K562 (cell line): ENCODE data around the gene TEX261. TPM values are rescaled to one million over a fixed set of nuclear protein-coding genes. Genes with fewer than 3 reads are reported as not detected.

Experiments used
- CBX3 ChIP-seq, 2 experiments: IDR thresholded peaks; 1 replicate in 1 of 2; 2 replicates in 1 of 2; pipeline ENCODE4 v1.6.1; 2012; ENCODE audit warnings: inconsistent platforms in 2 of 2, low read length in 2 of 2, borderline replicate concordance in 1 of 2, control low read depth in 1 of 2
- CTBP1 ChIP-seq: fragments of 450-650 bp; IDR thresholded peaks from 2 replicates; pipeline ENCODE4 v1.6.1; 2016; ENCODE audit warnings: borderline replicate concordance
- EHMT2 ChIP-seq: fragments of 450-650 bp; IDR thresholded peaks from 2 replicates; pipeline ENCODE4 v1.6.1; 2018; ENCODE audit warnings: antibody characterized with exemption
- ETV1 ChIP-seq: fragments of 450-650 bp; conservative IDR thresholded peaks from 2 replicates; pipeline ENCODE4 v1.6.1; 2016; ENCODE audit warnings: missing genetic modification characterization, control low read depth, low read depth, missing compliant biosample characterization
- ETV5 ChIP-seq: sonication (generic); formaldehyde crosslinking; IDR thresholded peaks from 2 replicates; pipeline ENCODE4 v1.4.0; 2020; ENCODE audit warnings: low read depth, mild to moderate bottlenecking, missing genetic modification reagents
- ETV6 ChIP-seq, 3 experiments: fragments of 150-350 bp in 1 of 3; sonication (generic) in 1 of 3; formaldehyde crosslinking in 1 of 3; IDR thresholded peaks; 2 replicates each; pipeline versions ENCODE4 v1.6.1 to v1.8.0; 2014 to 2022; ENCODE audit warnings: borderline replicate concordance in 2 of 3, low read depth in 2 of 3, antibody characterized with exemption in 1 of 3, low read length in 1 of 3, mild to moderate bottlenecking in 1 of 3, missing genetic modification reagents in 1 of 3
- FIP1L1 ChIP-seq: fragments of 200-400 bp; formaldehyde crosslinking; IDR thresholded peaks from 2 replicates; pipeline ENCODE4 v1.6.1; 2018; ENCODE audit warnings: mild to moderate bottlenecking, low read depth, low read length; ENCODE audit not compliant: poor library complexity, severe bottlenecking
- GABPB1 ChIP-seq: sonication (generic); formaldehyde crosslinking; IDR thresholded peaks from 2 replicates; pipeline ENCODE4 v1.8.0; 2022; ENCODE audit warnings: mild to moderate bottlenecking, missing genetic modification reagents
- MITF ChIP-seq: IDR thresholded peaks from 2 replicates; pipeline ENCODE4 v1.6.1; 2014; ENCODE audit warnings: antibody characterized with exemption
- NCOA1 ChIP-seq: fragments of 450-650 bp; IDR thresholded peaks from 2 replicates; pipeline ENCODE4 v1.6.1; 2016; ENCODE audit warnings: low read depth
- PHF20 ChIP-seq: fragments of 450-650 bp; IDR thresholded peaks from 2 replicates; pipeline ENCODE4 v1.6.1; 2018; ENCODE audit not compliant: partially characterized antibody
- REST ChIP-seq, 2 experiments: fragments of 450-650 bp; formaldehyde crosslinking in 1 of 2; IDR thresholded peaks; 2 replicates each; pipeline versions ENCODE4 v1.4.0 to v1.6.1; 2014 to 2020; ENCODE audit warnings: mild to moderate bottlenecking in 2 of 2, borderline replicate concordance in 1 of 2, low read depth in 1 of 2
- SMAD4 ChIP-seq: fragments of 250-450 bp; sonication (Bioruptor Pico); conservative IDR thresholded peaks from 2 replicates; pipeline ENCODE4 v1.8.0; 2021; ENCODE audit warnings: inconsistent platforms, mild to moderate bottlenecking, moderate library complexity
- SMARCE1 ChIP-seq: fragments of 450-650 bp; IDR thresholded peaks from 2 replicates; pipeline ENCODE4 v1.7.1; 2016; ENCODE audit warnings: mild to moderate bottlenecking
- TAF7 ChIP-seq: fragments of 450-650 bp; IDR thresholded peaks from 2 replicates; pipeline ENCODE4 v1.6.1; 2016; ENCODE audit warnings: missing genetic modification characterization, missing compliant biosample characterization
- ZNF165 ChIP-seq: fragments of 250-450 bp; sonication (Bioruptor Pico); IDR thresholded peaks from 2 replicates; pipeline ENCODE4 v1.4.0; 2020; ENCODE audit warnings: borderline replicate concordance
- ZNF764 ChIP-seq: fragments of 250-450 bp; sonication (Bioruptor Pico); IDR thresholded peaks from 2 replicates; pipeline ENCODE4 v1.4.0; 2020; ENCODE audit warnings: low read depth, mild to moderate bottlenecking, moderate library complexity
- ZNF766 ChIP-seq: fragments of 200-800 bp; sonication (Bioruptor generic); conservative IDR thresholded peaks from 2 replicates; pipeline ENCODE4 v1.6.1; 2016; ENCODE audit warnings: missing genetic modification characterization, missing compliant biosample characterization
- polyA plus RNA-seq, 8 experiments: library from polyadenylated mRNA; depleted of rRNA in 4 of 8; stranded (reverse) in 5 of 8; unstranded in 3 of 8; fragments of >200 nt; fragmentation: Nextera tagmentation in 2 of 8; fragmentation: Illumina TruSeq in 1 of 8; extraction: Ambion mirVana in 2 of 8; extraction: Trizol in 1 of 8; gene quantifications; 2 replicates each; pipeline versions ENCODE4 v1.2.1 to v1.2.3, GENCODE V29; 2011 to 2014; ENCODE audit warnings: inconsistent platforms in 1 of 8, missing spikeins in 1 of 8
- total RNA-seq, 7 experiments: library from RNA; depleted of rRNA in 6 of 7; stranded (reverse); fragments of >200 nt in 6 of 7; fragmentation: Illumina TruSeq in 2 of 7; extraction: Trizol in 2 of 7; gene quantifications; 2 replicates each; pipeline versions ENCODE4 v1.2.1 to v1.2.3, GENCODE V29; 2011 to 2021; ENCODE audit warnings: low replicate concordance in 1 of 7

The TEX261 gene
- total and polyA plus RNA-seq, 9 of the 15 experiments (the other 6 are each of a cell fraction or from before 2014, with no cell fraction given), result 11.9 to 110 (median 51.9) TPM

- TF ChIP-seq ZNF165 (CRISPR knock-in tag) (no peak), ETV1 (tag) (peak; percentile 95), CBX3 (IDR thresholded peaks at IDR 0.05; ENCODE audit: borderline replicate concordance in 1 of 2, low read length in 2 of 2) (peak in 1 of 2 experiments; percentile 69; a peak in 2 of 3 replicates), NCOA1 (no peak), MITF (no peak), SMAD4 (0 out of 2 replicates have a peak, but pooled peaks have one; percentile 12), ETV5 (CRISPR knock-in tag) (peak; percentile 87), GABPB1 (peak; percentile 81), ZNF766 (CRISPR knock-in tag) (no peak), ETV6 (IDR thresholded peaks at IDR 0.05; ENCODE audit: borderline replicate concordance in 1 of 2, low read depth in 2 of 2, low read length in 1 of 2) (0 out of 4 replicates have a peak, but pooled peaks of 1 of the 2 experiments have one; percentile 46), ETV6 (CRISPR knock-in tag; IDR thresholded peaks at IDR 0.05; ENCODE audit: borderline replicate concordance) (no peak), ZNF764 (CRISPR knock-in tag) (no peak), CTBP1 (peak; percentile 54; the same call in 1 of the 2 replicates), EHMT2 (peak; percentile 88), PHF20 (peak; percentile 77), SMARCE1 (0 out of 2 replicates have a peak, but pooled peaks have one; percentile 18), FIP1L1 (no peak), TAF7 (peak; percentile 45), REST (IDR thresholded peaks at IDR 0.05; ENCODE audit: borderline replicate concordance) (peak; percentile 32; the same call in 1 of the 2 replicates), REST (CRISPR knock-in tag; IDR thresholded peaks at IDR 0.05; ENCODE audit: low read depth) (no peak)
These were observed 6.3 kb upstream of the TEX261 start (continued) for GRCh38 chr2:71000780-71001591.
